Activated T-helper 2 cell treated with anti-CD3 and anti-CD28 coated beads, Interferon-gamma antibody, Interleukin-2, Interleukin-4, amounts not matched to agents 10 μg/mL and 5 μg/mL and 100 μg/mL, durations not matched to agents 14 hours and 24 hours and 36 hours (primary cell): ENCODE results near the gene NOD2. TPM values are rescaled to one million over a fixed set of nuclear protein-coding genes. Genes with fewer than 3 reads are reported as not detected.

ENCODE experiments used
- DNase-seq: peaks from one replicate; pipeline ENCODE4 v3.0.0; 2021; ENCODE audit warnings: low spot score
- H3K27ac Mint-ChIP-seq: one replicate; pipeline ENCODE4 v1.8.0; 2021; ENCODE audit warnings: mixed read lengths
- H3K27me3 Mint-ChIP-seq: one replicate; pipeline ENCODE4 v1.8.0; 2021; ENCODE audit warnings: low read depth, mixed read lengths
- H3K36me3 Mint-ChIP-seq: one replicate; pipeline ENCODE4 v1.8.0; 2021; ENCODE audit warnings: low read depth, mixed read lengths
- H3K4me1 Mint-ChIP-seq: one replicate; pipeline ENCODE4 v1.8.0; 2021; ENCODE audit warnings: low read depth, mixed read lengths
- H3K4me3 Mint-ChIP-seq: one replicate; pipeline ENCODE4 v1.8.0; 2021; ENCODE audit warnings: low read depth, mild to moderate bottlenecking, moderate library complexity, mixed read lengths
- H3K9me3 Mint-ChIP-seq: one replicate; pipeline ENCODE4 v1.8.0; 2021; ENCODE audit warnings: mixed read lengths
- intact Hi-C: fragments of 100-400 bp; cut with micrococcal nuclease; formaldehyde crosslinking; loops from one replicate; pipeline ENCODE4 v1.15.1; 2023
- total RNA-seq: library from RNA; stranded (reverse); gene quantifications from 2 replicates; pipeline ENCODE4 v1.2.3, GENCODE V29; 2022

Gene NOD2
- total RNA-seq, 1 donor from 2014 or later = 8.8 TPM

DNA sequence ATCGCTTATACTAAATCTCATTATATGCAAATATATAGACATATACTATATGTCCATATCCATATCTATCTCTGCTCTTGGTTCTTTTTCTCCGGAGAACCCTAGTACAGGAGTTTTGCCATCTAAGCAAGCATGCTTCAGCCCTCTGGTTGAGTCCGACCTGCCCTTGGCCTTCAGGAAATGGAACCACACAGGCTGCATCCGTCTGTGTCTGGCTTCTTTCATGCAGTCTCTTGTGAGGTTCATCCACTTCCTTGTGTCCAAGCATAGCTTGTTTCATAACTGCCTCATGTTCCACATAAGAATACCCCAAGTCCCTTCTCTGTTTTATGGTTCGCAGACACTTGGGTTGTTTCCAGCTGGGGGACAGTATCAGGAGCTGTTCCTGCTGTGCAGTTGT lies 29.1 kb upstream of the NOD2 start:
- DNase-seq = no peak
- Mint-ChIP-seq H3K27me3 (no peaks in the 10 kb centered on the region), H3K27ac (no peak overlapping the region), H3K36me3 (peaks cover 15% of the 10 kb centered on the region), H3K4me3 (no peak overlapping the region), H3K9me3 (peaks cover 5% of the 10 kb centered on the region), H3K4me1 (peaks cover 31% of the 10 kb centered on the region)
- intact Hi-C loops = loop anchor here (2.0 kb wide), 1 partner anchor 295 kb away; the partner anchor contains the start of gene BRD7

DNA sequence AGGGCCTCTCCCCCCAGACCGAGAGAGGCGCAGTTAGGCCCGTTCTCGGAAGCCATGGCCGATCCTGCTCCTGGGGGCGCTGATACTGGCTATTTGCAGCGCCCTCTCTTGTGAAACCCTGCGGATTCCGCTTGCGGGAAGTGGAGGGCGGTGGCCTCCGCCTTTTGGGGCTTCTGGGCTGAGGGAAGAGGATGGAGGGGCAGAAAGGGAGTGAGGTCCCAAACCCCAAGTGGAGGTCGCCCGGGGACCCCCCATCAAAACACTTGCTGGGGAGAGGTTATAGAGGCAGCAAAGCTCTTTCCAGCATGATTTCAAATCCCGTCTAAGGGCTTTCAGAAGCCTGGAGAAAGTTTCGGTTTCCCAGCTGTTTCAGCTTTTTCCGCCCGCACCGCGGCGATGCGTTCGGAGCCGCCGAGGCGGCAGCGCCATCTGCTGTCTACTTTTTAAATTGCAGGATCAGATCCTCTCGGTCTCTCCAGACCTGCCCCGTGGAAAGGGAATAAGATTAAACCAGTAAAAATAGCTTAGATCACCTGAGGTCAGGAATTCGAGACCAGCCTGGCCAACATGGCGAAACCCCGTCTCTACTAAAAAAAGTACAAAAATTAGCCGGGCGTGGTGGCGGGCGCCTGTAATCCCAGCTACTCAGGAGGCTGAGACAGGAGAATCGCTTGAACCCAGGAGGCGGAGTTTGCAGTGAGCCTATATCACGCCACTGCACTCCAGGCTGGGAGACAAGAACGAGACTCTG lies 28.1 kb upstream of the NOD2 start:
- intact Hi-C loops = loop anchor here (1.0 to 5.0 kb wide), 5 partner anchors 37 to 328 kb away; partner anchors contain the start of genes BRD7 and NKD1
- Mint-ChIP-seq H3K4me1 (peaks cover 34% of the 10 kb centered on the region), H3K27me3 (no peaks in the 10 kb centered on the region), H3K27ac (peak overlapping the region; percentile 17), H3K4me3 (peak overlapping the region; percentile 55), H3K36me3 (peaks cover 22% of the 10 kb centered on the region), H3K9me3 (peaks cover 5% of the 10 kb centered on the region)
- peak; percentile 74 for DNase-seq

DNA sequence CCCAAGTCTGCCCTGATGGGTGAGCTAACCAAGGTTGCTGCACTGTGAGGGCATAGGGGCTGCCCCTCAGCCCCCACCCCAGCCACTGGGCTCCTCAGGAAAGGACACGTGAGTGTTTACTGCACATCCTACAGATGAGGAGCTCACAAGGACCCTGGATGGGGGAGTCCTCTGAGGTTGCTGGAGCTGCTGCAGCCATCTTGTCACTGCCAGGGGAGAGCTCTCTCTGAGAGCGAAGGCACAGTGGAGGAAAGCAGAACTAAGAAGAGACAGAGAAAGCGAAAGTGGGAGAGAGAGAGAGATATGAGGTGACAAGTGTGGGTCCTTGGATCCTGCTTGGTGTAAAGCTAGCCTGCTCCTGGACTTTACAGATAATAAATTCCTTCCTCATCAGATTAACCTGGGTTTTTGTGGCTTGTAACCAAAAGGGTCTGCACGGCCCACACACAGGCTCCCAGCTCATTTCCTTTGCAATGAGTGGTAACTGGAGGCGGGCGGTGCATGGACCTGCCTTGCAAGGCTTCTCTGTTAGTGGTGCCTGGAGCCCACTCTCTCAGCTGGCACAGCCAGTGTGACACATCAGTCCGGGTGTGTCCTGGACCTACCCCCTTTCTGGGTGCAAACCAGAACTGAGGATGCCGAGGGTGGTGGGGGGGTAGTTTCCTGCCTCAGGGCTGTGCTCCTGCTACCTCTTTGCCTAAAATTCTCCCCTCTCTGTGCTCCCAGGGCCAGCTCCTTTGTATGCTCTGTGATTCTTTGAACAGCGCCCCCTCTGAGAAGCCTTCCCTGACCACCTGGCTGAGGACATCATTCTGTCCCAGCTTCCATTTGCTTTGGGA lies 26.5 kb upstream of the NOD2 start:
- Mint-ChIP-seq H3K36me3 (peaks cover 38% of the 10 kb centered on the region), H3K9me3 (peaks cover 12% of the 10 kb centered on the region)

DNA sequence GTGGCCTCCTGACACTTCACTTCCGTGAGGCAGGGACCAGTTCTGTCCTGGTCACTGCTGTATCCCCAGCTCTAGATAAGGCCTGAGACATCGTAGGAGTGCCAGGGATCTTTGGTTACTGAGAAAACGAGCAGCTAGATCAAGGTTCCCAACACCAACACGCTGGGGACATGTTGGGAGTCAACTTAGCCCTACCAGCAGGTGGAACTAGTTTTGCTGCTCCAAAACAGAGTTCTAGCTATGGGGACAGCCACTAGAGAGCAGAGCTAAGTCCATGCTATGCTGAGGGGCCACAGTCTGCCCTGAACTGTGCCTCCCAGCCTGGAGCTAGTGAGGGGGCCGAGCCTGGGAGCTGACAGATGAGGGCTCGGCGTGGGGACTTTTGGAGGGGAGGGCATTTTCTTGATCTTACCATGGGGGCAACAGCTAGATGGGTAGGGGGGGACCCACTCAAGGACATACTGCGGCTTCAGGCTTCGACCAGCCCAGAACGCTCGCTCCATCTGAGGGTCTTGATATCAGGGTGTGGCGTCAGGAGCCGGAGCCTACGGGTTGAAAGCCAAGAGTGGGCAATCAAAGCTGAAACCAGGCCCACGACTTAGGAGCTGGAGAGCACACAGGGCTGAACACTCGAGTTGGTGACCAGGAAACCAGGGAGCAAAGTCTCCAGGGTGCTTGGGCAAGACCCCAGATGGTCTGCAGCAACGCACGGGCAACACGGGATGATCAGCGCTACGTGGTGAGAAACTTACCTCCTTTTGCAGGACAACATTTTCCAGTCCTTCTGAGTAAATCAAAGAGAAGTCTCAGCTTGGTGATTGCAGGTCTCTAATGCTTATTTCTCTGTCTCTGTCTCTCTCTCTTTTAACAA lies 25.7 kb upstream of the NOD2 start:
- peak overlapping the region; percentile 64 for H3K4me3 Mint-ChIP-seq
- peaks cover 40% of the 10 kb centered on the region for H3K4me1 Mint-ChIP-seq
- H3K27ac Mint-ChIP-seq = peak overlapping the region; percentile 86
- peaks cover 42% of the 10 kb centered on the region for H3K36me3 Mint-ChIP-seq
- H3K27me3 Mint-ChIP-seq = no peaks in the 10 kb centered on the region
- intact Hi-C loops = loop anchor here (1.0 to 5.0 kb wide), 6 partner anchors 15 to 453 kb away; partner anchors contain the start of gene NKD1
- no peak for DNase-seq
- H3K9me3 Mint-ChIP-seq = peaks cover 15% of the 10 kb centered on the region

More for the DNA sequence above, 26.5 kb upstream of the NOD2 start:
- Mint-ChIP-seq H3K4me1 (peaks cover 40% of the 10 kb centered on the region), H3K27ac (peak overlapping the region; percentile 86), H3K4me3 (peak overlapping the region; percentile 64), H3K27me3 (no peaks in the 10 kb centered on the region)
- intact Hi-C loops = loop anchor here (1.0 to 5.0 kb wide), 6 partner anchors 16 to 452 kb away; partner anchors contain the start of gene NKD1
- peak; percentile 43 for DNase-seq

DNA sequence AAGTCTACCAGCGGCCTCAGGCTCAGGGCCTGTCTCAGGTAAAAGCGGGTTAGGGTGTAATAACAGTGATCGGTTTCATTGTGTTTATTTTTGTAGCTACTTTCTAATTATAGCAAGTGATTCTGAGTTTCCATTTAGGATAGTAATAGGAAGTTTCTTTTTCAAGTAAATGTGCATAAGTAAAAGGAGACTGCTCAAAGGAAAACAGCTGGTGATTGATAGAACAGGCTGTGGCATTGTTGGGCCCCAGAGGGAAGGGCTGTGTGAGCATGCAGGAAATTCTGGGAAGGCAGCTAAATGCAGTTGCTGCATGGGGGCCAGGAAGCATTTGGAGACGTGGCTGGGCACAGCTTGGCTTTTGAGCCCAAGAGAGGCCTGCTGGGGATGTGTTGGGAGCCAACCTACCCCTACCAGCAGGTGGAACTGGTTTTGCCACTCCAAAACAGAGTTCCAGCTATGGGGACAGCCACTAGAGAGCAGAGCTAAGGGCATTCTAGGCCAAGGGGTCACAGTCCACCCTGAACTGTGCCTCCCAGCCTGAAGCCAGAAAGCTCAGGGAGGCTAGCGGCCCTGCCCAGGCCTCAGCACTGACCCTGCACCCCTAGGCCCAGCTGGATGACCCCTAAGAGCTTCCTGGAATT lies 24.9 kb upstream of the NOD2 start:
- H3K27me3 Mint-ChIP-seq = no peaks in the 10 kb centered on the region
- peaks cover 21% of the 10 kb centered on the region for H3K9me3 Mint-ChIP-seq
- peak overlapping the region; percentile 56 for H3K27ac Mint-ChIP-seq
- H3K36me3 Mint-ChIP-seq = peaks cover 49% of the 10 kb centered on the region
- DNase-seq = no peak
- intact Hi-C loops = loop anchor here (5.0 kb wide), 3 partner anchors 34 to 331 kb away; partner anchors contain the start of gene NKD1
- no peak overlapping the region for H3K4me3 Mint-ChIP-seq
- peaks cover 40% of the 10 kb centered on the region for H3K4me1 Mint-ChIP-seq

DNA sequence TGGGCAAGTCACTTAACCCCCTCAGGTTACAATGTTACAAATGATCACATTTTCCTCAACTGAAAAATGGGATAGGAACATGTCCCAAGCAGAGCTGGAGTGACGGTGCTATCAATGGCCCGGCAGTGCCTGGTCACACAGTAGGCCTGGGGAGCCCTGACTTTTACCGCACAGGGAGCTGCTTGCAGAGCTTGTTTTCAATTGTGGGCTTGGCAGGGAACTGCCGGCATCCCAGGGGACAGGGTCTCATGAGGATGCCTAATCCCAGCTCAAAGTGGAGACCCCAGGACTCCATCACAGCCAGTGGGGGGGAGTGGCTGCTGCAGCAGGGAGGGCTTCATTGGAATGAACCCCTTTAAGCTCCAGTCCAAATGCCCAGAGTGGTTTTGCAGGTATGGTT lies 23.7 kb upstream of the NOD2 start:
- H3K27ac Mint-ChIP-seq = no peak overlapping the region
- H3K4me1 Mint-ChIP-seq = peaks cover 40% of the 10 kb centered on the region
- no peaks in the 10 kb centered on the region for H3K27me3 Mint-ChIP-seq
- H3K9me3 Mint-ChIP-seq = peaks cover 24% of the 10 kb centered on the region
- no peak overlapping the region for H3K4me3 Mint-ChIP-seq
- no peak for DNase-seq
- peaks cover 61% of the 10 kb centered on the region for H3K36me3 Mint-ChIP-seq
- intact Hi-C loops = loop anchor here (5.0 kb wide), 3 partner anchors 33 to 332 kb away; partner anchors contain the start of gene NKD1

DNA sequence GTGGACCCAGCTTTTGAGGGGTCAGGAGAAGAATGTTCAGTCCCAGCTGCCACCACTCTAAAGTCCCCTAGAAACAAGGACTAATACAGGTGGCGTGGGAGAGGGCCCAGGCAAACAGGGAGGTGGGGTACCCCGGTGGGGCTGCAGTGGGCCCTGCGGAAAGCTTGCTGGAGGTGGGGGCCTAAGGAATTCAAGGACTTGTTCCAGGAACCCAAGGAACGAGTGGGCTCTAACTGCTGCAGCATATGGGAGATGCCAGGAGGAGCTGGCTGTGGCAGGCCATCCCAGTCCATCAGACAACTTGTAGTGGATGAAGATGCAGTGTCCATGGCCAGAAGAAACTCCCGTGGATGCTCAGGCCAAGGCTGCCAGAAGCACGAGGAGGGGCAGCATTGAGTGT lies 22.9 kb upstream of the NOD2 start:
- no peaks in the 10 kb centered on the region for H3K27me3 Mint-ChIP-seq
- no peak overlapping the region for H3K4me3 Mint-ChIP-seq
- H3K9me3 Mint-ChIP-seq = peaks cover 24% of the 10 kb centered on the region
- H3K27ac Mint-ChIP-seq = no peak overlapping the region
- H3K4me1 Mint-ChIP-seq = peaks cover 33% of the 10 kb centered on the region
- intact Hi-C loops = no loop called here
- peaks cover 68% of the 10 kb centered on the region for H3K36me3 Mint-ChIP-seq
- DNase-seq = no peak

DNA sequence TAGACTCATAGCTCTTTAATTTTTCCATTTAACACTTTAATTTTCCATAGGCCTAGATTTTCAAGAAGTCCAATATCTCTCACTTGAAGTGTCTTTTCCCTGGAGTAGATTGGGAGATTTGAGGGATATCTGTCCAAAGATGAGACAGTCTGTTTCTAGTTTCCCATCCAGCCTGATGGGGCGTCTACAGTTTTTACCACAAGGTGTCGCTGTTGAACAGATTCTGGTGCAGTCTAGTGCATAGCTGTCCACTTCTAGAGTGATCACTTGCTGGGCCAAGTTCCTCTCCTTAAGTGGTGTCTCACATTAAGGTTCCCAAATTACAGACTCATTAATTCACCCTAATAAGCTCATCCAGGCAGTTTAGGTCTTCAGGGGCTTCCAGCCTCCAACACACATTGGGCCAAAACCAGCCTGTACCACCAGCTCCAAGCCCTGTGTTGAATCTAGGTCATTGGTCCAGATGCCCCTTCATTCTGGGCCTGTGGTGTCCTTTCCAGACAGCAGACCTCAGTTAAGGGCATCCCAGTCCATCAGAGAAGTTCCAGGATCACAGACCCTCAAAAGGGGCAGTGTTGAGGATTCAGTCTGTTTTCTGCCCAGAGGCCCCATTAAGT lies 21.7 kb upstream of the NOD2 start:
- H3K27me3 Mint-ChIP-seq = no peaks in the 10 kb centered on the region
- H3K4me1 Mint-ChIP-seq = peaks cover 30% of the 10 kb centered on the region

DNA sequence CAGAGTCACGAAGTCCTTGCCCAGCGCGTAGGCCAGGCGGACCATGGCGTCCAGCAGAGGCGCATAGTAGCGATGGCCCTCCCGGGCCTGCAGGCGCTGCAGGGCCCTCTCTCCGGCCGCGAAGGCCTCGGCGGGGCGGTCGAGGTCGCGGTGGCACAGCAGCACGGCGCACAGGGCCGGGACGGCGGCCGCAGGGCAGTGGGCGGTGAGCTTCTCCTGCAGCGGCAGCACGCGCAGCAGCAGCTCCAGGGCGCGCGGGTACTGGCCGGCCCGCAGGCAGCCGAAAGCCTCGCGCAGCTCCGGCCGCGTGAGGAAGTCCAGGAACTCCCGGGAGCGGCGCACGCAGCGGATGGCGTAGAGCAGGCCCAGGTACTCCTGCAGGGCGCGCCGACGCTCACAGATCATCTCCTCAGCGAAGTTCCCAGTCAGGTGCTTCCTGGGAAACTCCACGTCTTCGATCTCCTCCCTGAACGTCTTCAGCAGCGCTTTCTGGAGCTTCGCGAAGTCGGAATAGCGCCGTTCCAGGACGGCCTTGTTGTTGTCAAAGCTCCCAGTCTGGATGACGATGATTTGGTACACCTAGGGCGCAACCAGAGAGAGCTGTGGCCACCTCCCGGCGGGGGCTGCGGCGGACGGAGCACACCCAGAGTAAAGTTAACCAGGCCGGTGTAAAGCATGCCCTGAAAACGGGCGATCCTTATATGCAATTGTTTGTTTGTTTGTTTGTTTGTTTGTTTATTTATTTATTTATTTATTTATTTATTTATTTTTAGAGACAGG lies 19.7 kb upstream of the NOD2 start:
- Mint-ChIP-seq H3K27me3 (no peaks in the 10 kb centered on the region), H3K4me1 (peaks cover 31% of the 10 kb centered on the region), H3K27ac (no peak overlapping the region), H3K36me3 (peaks cover 93% of the 10 kb centered on the region), H3K9me3 (peaks cover 24% of the 10 kb centered on the region), H3K4me3 (no peak overlapping the region)
- intact Hi-C loops = no loop called here
- no peak for DNase-seq

More for the DNA sequence above, 21.7 kb upstream of the NOD2 start:
- DNase-seq = peak; percentile 56
- H3K36me3 Mint-ChIP-seq = peaks cover 81% of the 10 kb centered on the region
- H3K27ac Mint-ChIP-seq = peak overlapping the region; percentile 3
- peaks cover 24% of the 10 kb centered on the region for H3K9me3 Mint-ChIP-seq
- intact Hi-C loops = loop anchor here (1.0 kb wide), 2 partner anchors 76 to 135 kb away; no protein-coding TSS in a partner anchor
- no peak overlapping the region for H3K4me3 Mint-ChIP-seq

DNA sequence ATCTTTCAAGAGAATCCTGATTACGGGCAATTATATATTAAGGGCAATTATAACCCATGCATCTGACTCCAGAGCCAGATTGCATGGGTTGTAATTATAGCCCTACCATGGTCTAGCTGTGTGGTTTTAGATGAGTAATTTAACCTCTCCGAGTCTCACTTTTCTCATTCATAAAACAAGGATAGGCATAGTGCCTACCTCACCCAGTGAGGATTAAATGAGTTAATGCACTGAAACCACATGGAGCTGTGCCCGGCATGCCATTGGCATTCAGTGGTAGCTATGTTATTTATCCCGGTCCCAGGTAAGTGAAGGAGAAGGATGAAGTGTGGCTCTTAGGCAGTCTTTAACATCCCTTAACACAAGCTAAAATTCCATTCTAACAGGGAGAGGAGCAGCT lies 18.6 kb upstream of the NOD2 start:
- Mint-ChIP-seq H3K4me3 (no peak overlapping the region), H3K4me1 (peaks cover 39% of the 10 kb centered on the region), H3K36me3 (peaks cover 95% of the 10 kb centered on the region), H3K27ac (no peak overlapping the region), H3K27me3 (no peaks in the 10 kb centered on the region), H3K9me3 (peaks cover 24% of the 10 kb centered on the region)
- no peak for DNase-seq
- intact Hi-C loops = no loop called here
